Anterior cingulate cortex (tissue), 58 donors: ENCODE measurements around the gene WDR48.

ENCODE experiments used
- DNase-seq, 58 donors: peaks; one replicate each; lab custom pipeline; 2025; lab: John Stamatoyannopoulos, UW

The WDR48 gene

DNA sequence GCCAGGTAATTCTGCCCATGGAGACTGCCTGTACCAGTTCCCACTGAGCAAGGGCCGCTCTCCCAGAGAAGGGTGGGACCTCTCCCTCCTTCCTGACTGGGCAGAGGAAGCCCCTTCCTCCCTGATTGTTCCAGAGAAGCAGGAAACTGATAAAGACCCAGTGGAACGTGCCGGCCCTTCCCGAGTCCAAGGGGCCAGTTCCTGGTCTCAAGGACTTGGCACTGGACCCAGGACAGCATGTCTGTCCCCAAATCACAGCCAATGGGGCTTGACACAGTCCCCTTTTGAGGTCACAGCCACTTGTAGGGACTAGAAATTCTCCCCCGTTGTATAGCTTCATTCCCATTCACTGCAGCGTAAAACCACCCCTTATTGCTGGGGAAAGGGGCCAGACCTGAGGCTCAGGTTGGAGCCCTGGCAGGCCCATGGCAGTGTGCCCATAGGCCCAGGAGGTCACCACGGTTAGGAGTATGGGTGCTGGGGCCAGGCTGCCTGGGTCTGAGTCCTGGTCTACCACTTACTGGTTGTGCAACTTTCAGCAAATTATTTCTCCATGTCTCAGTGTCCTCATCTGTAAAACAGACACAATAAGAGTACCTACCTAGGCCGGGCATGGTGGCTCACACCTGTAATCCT is 83.5 kb downstream of the WDR48 start:
- no peak for DNase-seq

DNA sequence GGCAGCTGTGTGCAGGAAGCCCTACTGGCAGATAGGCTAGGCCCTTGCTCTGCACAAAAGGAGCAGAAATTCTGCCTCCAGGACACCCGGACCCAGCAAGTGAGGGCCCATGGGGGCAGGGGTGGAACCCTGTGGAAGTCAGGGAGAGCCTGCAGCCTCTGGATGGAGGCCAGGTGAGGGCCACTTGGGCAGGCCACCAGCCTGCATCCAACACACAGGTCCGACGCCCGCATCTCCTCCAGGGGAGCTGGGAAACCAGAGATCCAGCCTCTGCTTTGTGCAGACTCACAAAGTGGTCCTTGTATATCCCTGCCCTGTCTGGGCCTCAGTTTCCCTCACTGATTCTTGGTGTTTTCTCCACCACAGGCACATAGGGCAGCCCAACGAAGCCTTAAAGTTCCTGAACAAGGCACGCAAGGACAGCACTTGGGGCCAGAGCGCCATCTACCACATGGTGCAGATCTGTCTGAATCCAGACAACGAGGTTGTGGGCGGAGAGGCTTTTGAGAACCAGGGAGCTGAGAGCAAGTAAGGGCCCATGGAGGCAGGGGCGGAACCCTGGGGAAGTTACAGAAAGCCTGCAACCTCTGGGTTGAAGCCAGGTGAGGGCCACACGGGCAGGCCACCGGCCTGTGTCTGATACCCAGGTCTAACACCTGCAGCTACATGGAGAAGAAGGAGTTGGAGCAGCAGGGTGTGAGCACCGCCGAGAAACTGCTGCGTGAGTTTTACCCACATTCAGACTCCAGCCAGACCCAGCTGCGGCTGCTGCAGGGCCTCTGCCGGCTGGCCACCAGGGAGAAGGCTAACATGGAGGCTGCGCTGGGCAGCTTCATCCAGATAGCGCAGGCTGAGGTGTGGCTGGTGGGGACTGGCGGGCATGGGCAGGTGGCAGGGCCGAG is 85.0 kb downstream of the WDR48 start:
- no peak for DNase-seq

DNA sequence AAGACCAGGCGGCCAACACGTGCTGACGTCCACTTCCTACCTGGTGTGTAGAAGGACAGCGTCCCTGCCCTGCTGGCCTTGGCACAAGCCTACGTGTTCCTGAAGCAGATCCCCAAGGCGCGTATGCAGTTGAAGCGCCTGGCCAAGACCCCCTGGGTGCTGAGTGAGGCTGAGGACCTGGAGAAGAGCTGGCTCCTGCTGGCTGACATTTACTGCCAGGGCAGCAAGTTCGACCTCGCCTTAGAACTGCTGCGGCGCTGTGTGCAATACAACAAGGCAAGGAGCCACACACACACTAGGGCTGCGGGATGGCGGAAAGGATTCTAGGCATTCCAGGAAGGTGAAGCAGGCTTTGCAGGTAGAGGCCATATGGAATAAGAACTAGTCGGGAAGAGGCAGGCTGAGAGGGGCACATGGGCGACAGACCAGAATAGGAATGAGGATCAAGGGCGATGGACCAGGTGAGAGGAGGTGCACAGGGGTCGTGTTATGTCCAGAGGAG is 85.7 kb downstream of the WDR48 start:
- no peak for DNase-seq

DNA sequence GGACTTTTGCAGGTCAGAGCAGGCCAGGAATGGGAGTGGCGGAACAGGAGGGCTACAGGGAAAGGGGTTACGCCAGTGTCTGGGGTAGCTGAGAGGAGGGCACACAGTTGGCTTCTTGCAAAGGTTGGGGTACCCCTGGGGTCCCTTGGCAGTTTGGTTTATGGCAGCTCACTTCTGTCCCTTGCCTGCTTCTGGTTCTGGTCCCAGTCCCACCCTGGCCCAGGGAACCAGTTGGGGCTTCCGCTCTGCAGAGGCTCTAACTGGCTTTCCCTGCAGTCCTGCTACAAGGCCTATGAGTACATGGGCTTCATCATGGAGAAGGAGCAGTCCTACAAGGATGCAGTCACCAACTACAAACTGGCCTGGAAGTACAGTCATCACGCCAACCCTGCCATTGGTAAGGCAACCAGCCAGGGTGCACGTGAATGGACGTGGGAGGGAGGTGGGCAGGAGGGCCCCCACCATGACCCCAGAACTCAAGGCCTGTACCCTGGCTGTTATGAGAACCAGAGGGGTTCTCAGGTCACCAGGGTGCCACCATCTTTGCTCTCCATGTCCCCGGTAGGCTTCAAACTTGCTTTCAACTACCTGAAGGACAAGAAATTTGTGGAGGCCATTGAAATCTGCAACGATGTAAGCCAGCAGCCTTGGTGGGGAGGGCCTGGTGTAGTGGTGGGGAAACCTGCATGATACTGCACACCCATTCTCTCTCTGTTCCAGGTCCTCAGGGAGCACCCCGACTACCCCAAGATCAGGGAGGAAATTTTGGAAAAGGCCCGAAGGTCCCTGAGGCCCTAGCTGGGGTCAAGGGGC is 86.4 kb downstream of the WDR48 start:
- DNase-seq: no peak

DNA sequence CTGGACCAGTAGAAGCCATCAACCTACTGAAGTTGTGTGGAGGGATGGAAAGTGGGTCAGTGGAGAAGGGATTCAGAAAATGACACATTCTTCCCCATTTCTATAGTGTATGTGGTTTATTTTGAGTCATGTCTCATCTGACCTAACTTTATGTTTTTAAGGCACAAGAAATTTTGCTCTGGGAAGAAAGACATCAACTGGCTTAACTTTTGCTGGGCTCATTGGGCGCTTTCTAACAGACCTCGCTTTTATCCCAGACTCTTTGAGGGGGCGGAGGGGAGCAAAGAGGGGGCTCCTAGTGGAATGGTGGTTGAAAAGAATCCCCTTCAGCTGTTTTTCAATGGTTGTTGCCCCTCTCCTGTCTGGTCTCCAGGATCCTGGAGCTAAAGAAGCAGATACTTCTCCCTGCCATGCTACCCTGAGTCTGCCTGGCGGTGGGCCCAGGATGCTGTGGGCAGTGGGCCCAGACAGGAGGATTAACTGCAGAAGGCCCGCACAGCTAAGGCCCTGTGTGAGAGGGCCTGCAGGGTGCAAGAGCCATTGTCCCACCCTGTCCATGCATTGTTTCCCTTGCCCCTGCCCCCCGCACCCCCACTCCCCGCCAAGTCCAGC is 87.1 kb downstream of the WDR48 start:
- DNase-seq: peak in 51 of 58 donors; percentile 6 to 82 (median 56)

DNA sequence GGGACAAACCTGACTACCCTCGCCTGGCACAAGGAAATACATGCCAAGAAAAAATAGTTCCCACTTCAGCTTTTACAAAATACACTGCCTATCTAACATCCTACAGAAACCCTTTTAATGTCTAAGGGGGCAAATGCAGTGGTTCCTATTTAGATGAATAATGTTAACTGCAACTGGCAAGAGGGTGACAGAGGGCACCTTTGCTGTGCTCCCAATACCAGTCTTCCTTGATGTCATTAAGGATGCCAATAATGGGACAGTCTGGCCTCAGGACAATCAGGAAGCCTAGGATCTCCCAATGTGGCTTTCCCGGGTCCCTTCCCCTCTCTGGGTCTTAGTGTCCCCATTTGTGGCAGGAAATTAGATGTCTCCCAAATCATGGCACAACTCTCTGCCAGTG is 87.6 kb downstream of the WDR48 start:
- DNase-seq: no peak

DNA sequence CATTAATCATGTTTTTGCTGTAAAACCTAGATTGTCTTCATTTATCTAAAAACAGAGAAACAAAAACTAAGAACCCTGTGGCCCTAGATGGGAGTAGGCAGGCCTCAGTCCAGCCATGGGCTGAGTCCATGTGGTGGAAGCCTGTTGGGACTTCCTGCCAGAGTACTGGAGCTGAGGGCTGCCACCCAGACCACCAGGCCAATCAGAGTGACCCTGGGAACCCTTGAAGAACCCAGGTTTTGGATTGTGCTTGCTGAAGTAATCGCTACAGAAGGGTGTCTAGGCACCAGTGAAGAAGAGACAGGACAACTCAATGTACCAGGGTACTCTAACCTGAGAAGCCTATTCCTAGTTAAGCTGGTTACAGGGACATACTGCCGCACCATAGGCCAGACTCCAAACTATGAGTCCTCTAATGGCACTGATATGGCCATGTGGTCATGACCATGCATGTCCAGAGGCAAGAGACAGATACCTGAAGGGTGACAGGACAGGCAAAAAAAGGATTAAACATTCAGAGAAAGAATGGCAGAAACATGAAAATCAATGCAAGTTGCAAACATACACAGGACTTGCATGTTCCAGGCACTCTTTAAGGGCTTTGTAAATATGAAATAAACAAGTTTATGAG is 88.6 kb downstream of the WDR48 start:
- DNase-seq: no peak

DNA sequence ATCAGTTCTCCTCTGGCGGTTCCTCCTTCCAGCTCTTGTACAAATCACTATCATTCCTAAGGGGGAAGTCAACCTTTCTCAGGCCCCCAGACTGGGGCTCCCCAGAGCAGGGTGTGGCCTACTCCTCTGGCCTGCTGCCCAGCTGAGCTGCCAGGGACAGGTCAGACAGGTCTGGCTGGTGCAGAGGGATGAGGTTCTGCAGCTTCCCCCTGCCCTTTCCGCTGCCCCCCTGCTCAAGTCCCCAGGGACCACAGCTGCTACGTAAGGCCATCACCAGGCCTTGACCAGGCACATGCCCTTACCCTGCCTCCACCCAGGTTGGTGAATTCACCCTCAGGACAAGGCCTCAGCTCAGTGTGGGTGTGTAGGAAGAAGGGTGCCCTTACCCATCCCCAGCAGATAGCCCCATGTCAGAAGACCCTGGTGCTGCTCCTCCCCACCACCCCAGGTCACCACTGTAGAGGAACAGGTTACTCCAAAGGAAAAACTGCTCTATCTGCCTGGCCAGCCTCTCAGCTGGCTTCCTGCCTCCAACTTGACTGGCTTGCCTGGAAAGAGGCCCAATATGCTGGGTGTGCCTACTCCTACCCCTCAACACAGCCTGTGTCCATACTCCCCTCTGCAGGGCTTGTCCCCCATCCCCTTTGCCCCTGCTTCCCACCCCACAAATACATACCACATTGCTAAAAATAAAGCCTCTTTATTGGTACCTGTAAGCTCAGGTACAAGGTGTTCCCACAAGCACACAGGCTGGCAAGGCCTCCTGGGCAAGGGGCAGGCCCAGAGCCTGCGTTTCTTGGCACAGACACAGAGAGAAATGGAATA is 89.6 kb downstream of the WDR48 start:
- no peak for DNase-seq

DNA sequence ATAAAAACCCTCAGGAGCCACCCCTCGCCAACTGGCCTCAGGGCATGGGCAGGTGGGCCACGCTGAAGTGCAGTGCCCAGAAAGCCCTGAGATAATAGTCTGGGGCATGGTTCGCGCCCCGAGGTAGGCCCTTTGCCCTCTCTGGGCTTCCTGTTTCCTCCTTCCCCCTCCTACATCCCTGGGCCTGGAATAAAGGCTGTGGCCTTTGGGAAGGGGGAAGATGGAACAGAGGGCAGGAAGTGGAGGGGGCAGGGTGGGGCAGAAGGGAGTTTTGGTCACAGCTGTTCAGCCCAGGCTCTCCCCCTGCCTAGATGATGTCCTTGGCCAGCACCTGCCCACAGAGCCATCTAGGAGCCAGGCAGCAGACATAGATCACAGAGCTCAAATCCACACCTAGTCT is 90.3 kb downstream of the WDR48 start:
- DNase-seq: no peak

DNA sequence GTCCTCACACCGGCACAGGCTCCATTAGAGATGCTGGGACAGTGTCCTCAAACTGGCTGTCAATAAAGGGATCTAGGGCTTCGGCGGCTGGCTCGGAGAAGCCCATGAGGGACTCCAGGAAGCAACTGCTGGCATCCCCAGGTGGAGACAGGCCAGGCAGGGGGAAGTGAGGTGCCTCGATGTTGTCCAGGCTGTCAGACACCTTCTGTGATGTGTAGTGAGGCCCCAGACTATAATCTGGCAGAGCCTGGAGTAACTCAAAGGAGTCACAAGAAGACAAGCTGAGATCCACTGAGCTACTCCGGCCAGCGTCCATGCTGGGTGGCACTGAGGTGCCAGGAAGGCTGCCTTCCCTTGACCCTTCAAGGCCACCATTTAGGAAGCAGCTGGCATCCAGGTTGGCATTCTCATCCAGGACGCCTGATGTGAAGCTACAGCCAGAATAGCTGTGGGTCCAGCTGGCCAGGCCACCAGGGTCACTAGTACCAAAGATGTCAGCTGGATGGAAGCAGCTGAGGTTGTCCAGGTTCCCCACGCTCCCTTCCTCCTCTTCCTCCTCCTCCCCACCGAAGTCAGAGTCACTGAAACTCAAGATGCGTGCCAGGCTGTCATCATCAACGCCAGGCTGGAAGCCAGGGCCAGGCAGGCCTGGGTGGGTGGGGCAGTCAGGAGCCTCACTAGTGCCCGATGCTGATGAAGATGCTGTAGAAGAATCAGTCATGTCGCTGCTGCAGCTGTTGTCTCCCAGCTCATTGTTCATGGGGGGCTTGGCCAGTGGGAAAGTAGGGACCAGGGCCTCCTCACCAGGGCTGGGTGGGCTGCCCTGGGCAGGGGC is 91.5 kb downstream of the WDR48 start:
- DNase-seq: no peak

DNA sequence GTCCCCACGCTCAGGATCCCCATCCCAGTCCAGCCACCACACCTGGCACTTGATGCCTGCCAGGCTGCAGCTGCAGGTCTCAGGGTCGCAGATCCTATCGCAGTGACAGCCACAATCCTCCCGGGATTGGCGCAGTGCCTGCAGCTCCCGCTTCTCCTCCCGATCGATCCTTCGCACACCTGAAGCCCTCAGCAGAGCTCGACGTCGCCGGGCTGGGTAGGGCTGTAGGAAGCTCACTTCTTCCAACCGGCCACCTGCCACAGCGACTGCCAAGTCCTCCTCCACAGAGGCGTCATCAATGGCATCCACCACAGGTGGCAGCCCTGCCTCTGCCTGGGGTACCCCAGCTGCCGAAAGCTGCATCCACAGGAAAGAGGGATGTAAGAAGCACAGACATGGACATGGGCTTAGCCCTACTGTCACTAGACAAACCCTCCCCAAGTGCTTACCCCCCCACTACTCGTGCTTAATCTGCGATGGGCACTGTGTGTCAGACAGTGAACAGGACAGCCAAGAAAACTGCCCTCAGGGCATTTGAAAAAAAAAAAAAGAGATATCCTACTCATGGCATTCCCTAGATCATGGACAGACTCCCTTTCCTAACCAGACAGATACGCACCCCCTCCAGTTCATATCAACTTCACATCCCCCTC is 92.4 kb downstream of the WDR48 start:
- DNase-seq: no peak

DNA sequence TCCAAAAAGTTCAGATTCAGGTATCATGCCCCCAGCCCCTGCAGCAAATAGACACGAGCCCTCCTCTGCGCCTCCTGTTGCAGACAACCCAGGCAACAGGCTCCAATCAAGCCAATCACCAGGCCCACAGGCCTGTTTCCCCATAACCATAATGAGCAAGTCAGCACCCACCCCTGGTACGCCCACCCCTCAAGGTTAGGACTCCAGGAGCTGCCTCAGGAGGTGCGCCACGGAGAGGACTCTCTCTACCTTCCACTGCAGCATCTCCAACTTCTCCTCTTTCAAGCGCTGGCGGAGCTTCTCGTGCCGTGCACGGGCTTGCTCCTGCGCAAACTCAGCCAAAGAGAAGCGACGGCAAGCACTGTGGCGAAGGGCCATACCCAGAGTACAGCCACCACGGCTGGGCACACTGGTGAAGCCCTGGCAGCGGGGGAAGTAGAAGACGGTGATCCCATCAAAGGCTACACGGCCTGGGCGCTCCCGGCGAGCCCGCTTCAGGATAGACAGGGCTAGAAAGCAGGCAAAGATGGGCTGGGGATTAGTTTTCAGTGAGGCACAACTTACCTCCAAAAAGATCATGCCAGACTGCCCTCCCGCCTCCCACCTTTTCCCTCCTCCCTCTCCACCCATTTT is 93.0 kb downstream of the WDR48 start:
- DNase-seq: no peak

DNA sequence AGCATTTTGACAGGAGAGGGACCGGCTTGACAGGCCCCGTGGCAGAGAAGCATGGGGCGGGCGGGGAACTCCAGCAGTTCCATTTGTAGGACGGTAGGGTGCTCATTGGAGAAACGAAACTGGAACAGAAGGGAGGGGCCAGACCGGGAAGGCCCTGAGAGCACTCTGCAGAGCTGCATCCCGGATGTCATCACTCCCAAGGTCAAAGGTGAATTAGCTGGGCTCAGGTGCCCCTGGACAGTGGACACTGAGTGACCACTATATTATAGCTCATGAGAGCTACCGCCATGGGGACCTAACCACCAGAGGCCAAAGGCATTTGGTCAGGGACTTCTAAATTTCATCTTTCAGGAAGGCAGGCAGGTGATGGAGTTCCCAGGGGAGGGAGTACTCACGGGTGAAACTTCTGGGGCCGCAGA is 94.3 kb downstream of the WDR48 start:
- DNase-seq: peak in 4 of 58 donors; percentile 12 to 25 (median 20)
